Stimulated activated naive CD8-positive, alpha-beta T cell treated with anti-CD3 and anti-CD28 coated beads, Interleukin-15, amount 100 ng/mL, for 72 hours (primary cell): Measurements from ENCODE around the gene PLAAT4.
"Not testable (repeated sequence)": the region's sequence is repeated elsewhere in the genome, so short reads cannot be mapped to it uniquely, and the experiment has no call there.

Experiments
- ATAC-seq: fragments of 150-1000 bp; cut with Tn5 transposase; 2 replicates; pipeline ENCODE4 v1.10.0; 2021; ENCODE audit warnings: mild to moderate bottlenecking, moderate library complexity
- DNase-seq, 2 donors: peaks; one replicate each; pipeline ENCODE4 v3.0.0; 2021 to 2022
- H3K27ac Mint-ChIP-seq, 2 donors: one replicate each; pipeline ENCODE4 v1.8.0; 2022; ENCODE audit warnings: mild to moderate bottlenecking in 2 of 2, mixed read lengths in 2 of 2, moderate library complexity in 2 of 2
- H3K27me3 Mint-ChIP-seq: one replicate; pipeline ENCODE4 v1.8.0; 2022; ENCODE audit warnings: mixed read lengths
- H3K4me1 Mint-ChIP-seq: one replicate; pipeline ENCODE4 v1.8.0; 2022; ENCODE audit warnings: mild to moderate bottlenecking, mixed read lengths
- H3K4me3 Mint-ChIP-seq, 2 donors: one replicate each; pipeline ENCODE4 v1.8.0; 2022; ENCODE audit warnings: mild to moderate bottlenecking in 2 of 2, mixed read lengths in 2 of 2, moderate library complexity in 1 of 2
- H3K9me3 Mint-ChIP-seq, 2 donors: one replicate each; pipeline ENCODE4 v1.8.0; 2022; ENCODE audit warnings: mixed read lengths in 2 of 2

The PLAAT4 gene

GRCh38 chr11:63528156-63528555 lies 8.5 kb upstream of the PLAAT4 start:
- not testable (repeated sequence) for ATAC-seq, H3K4me3 Mint-ChIP-seq, DNase-seq, H3K27me3 Mint-ChIP-seq, H3K27ac Mint-ChIP-seq
- Mint-ChIP-seq H3K9me3 (peaks cover 0 to 13% of the 10 kb centered on the region in 2 donors), H3K4me1 (peaks cover 38% of the 10 kb centered on the region)

- peaks cover 45% of the 10 kb centered on the region for H3K4me1 Mint-ChIP-seq
- not testable (repeated sequence) for H3K27ac Mint-ChIP-seq, H3K4me3 Mint-ChIP-seq
Observed at GRCh38 chr11:63528729-63529278, 7.8 kb upstream of the PLAAT4 start.

GRCh38 chr11:63529373-63529772 lies 7.2 kb upstream of the PLAAT4 start:
- H3K4me3 Mint-ChIP-seq, H3K9me3 Mint-ChIP-seq, ATAC-seq, DNase-seq, H3K27me3 Mint-ChIP-seq, H3K27ac Mint-ChIP-seq: not testable (repeated sequence)
- H3K4me1 Mint-ChIP-seq = peaks cover 50% of the 10 kb centered on the region

More at GRCh38 chr11:63528729-63529278, 7.8 kb upstream of the PLAAT4 start:
- not testable (repeated sequence) for ATAC-seq, DNase-seq, H3K9me3 Mint-ChIP-seq, H3K27me3 Mint-ChIP-seq

GRCh38 chr11:63530021-63530420 lies 6.6 kb upstream of the PLAAT4 start:
- H3K9me3 Mint-ChIP-seq = no peaks in the 10 kb centered on the region
- no peaks in the 10 kb centered on the region for H3K27me3 Mint-ChIP-seq
- H3K4me1 Mint-ChIP-seq = peaks cover 57% of the 10 kb centered on the region
- no peak overlapping the region for H3K4me3 Mint-ChIP-seq
- no peak overlapping the region for H3K27ac Mint-ChIP-seq
- DNase-seq (no peak), ATAC-seq (no peak)

GRCh38 chr11:63531074-63531792 lies 5.4 kb upstream of the PLAAT4 start:
- ATAC-seq = peak; percentile 93
- Mint-ChIP-seq H3K4me3 (peak overlapping the region; percentile 39 to 52), H3K4me1 (peaks cover 69% of the 10 kb centered on the region), H3K27ac (peak overlapping the region; percentile 59 to 78)
- H3K27me3 Mint-ChIP-seq, H3K9me3 Mint-ChIP-seq: not testable (repeated sequence)
- peak; percentile 55 to 69 for DNase-seq

GRCh38 chr11:63532117-63532516 lies 4.5 kb upstream of the PLAAT4 start:
- no peak for DNase-seq
- Mint-ChIP-seq H3K4me3 (peak overlapping the region; percentile 59 to 64), H3K4me1 (peaks cover 78% of the 10 kb centered on the region), H3K9me3 (no peaks in the 10 kb centered on the region), H3K27me3 (no peaks in the 10 kb centered on the region), H3K27ac (peak overlapping the region in 1 of 2 donors; percentile 34)
- no peak for ATAC-seq

- H3K27me3 Mint-ChIP-seq = no peaks in the 10 kb centered on the region
- no peaks in the 10 kb centered on the region for H3K9me3 Mint-ChIP-seq
- H3K4me1 Mint-ChIP-seq = peaks cover 86% of the 10 kb centered on the region
- no peak overlapping the region for H3K27ac Mint-ChIP-seq
- H3K4me3 Mint-ChIP-seq = no peak overlapping the region
- DNase-seq (no peak), ATAC-seq (no peak)
Observed at GRCh38 chr11:63532799-63533475, 3.7 kb upstream of the PLAAT4 start.

GRCh38 chr11:63534076-63534475 lies 2.5 kb upstream of the PLAAT4 start:
- H3K9me3 Mint-ChIP-seq = no peaks in the 10 kb centered on the region
- ATAC-seq (no peak), DNase-seq (no peak)
- H3K4me3 Mint-ChIP-seq = no peak overlapping the region
- H3K27me3 Mint-ChIP-seq = no peaks in the 10 kb centered on the region
- no peak overlapping the region for H3K27ac Mint-ChIP-seq
- H3K4me1 Mint-ChIP-seq = peaks cover 93% of the 10 kb centered on the region

- DNase-seq = peak; percentile 25 to 52
Observed at GRCh38 chr11:63534895-63535461, 1.6 kb upstream of the PLAAT4 start.

GRCh38 chr11:63535734-63536133 lies 874 bp upstream of the PLAAT4 start:
- peak; percentile 43 to 65 for DNase-seq

More at GRCh38 chr11:63534895-63535461, 1.6 kb upstream of the PLAAT4 start:
- peak; percentile 74 for ATAC-seq
- Mint-ChIP-seq H3K27me3 (no peaks in the 10 kb centered on the region), H3K4me3 (peak overlapping the region; percentile 76 to 92), H3K4me1 (peaks cover 87% of the 10 kb centered on the region), H3K27ac (peak overlapping the region; percentile 43 to 94), H3K9me3 (no peaks in the 10 kb centered on the region)

GRCh38 chr11:63537293-63538101 lies 889 bp downstream of the PLAAT4 start:
- H3K9me3 Mint-ChIP-seq = no peaks in the 10 kb centered on the region
- no peaks in the 10 kb centered on the region for H3K27me3 Mint-ChIP-seq
- ATAC-seq (peak; percentile 16), DNase-seq (no peak)
- H3K27ac Mint-ChIP-seq = peak overlapping the region; percentile 91 to 94
- H3K4me1 Mint-ChIP-seq = peaks cover 79% of the 10 kb centered on the region
- peak overlapping the region; percentile 76 to 92 for H3K4me3 Mint-ChIP-seq

More at GRCh38 chr11:63535734-63536133, 874 bp upstream of the PLAAT4 start:
- H3K4me3 Mint-ChIP-seq = peak overlapping the region; percentile 76 to 92
- ATAC-seq = peak; percentile 69
- H3K27ac Mint-ChIP-seq = peak overlapping the region; percentile 91 to 94
- H3K4me1 Mint-ChIP-seq = peaks cover 88% of the 10 kb centered on the region
- H3K27me3 Mint-ChIP-seq = no peaks in the 10 kb centered on the region
- H3K9me3 Mint-ChIP-seq = no peaks in the 10 kb centered on the region

GRCh38 chr11:63542506-63542905 lies 5.9 kb downstream of the PLAAT4 start:
- not testable (repeated sequence) for H3K27me3 Mint-ChIP-seq, H3K9me3 Mint-ChIP-seq, H3K27ac Mint-ChIP-seq, DNase-seq, ATAC-seq, H3K4me3 Mint-ChIP-seq
- H3K4me1 Mint-ChIP-seq = peaks cover 38% of the 10 kb centered on the region

- no peaks in the 10 kb centered on the region for H3K27me3 Mint-ChIP-seq
Observed at GRCh38 chr11:63543711-63544110, 7.1 kb downstream of the PLAAT4 start.

GRCh38 chr11:63547061-63547460 lies 10.5 kb downstream of the PLAAT4 start:
- no peaks in the 10 kb centered on the region for H3K27me3 Mint-ChIP-seq
- no peaks in the 10 kb centered on the region for H3K9me3 Mint-ChIP-seq
- DNase-seq (no peak), ATAC-seq (no peak)
- peaks cover 34% of the 10 kb centered on the region for H3K4me1 Mint-ChIP-seq
- H3K4me3 Mint-ChIP-seq = no peak overlapping the region
- H3K27ac Mint-ChIP-seq = no peak overlapping the region

More at GRCh38 chr11:63543711-63544110, 7.1 kb downstream of the PLAAT4 start:
- Mint-ChIP-seq H3K4me1 (peaks cover 26% of the 10 kb centered on the region), H3K9me3 (no peaks in the 10 kb centered on the region), H3K4me3 (no peak overlapping the region), H3K27ac (no peak overlapping the region)
- DNase-seq (no peak), ATAC-seq (no peak)

GRCh38 chr11:63548178-63548577 lies 11.6 kb downstream of the PLAAT4 start:
- H3K9me3 Mint-ChIP-seq = no peaks in the 10 kb centered on the region
- H3K4me1 Mint-ChIP-seq = peaks cover 40% of the 10 kb centered on the region
- ATAC-seq (no peak), DNase-seq (no peak)
- no peak overlapping the region for H3K27ac Mint-ChIP-seq
- H3K4me3 Mint-ChIP-seq = no peak overlapping the region
- no peaks in the 10 kb centered on the region for H3K27me3 Mint-ChIP-seq
